Panc1 (cell line): ENCODE measurements around the gene IP6K1. TPM values are rescaled to one million over a fixed set of nuclear protein-coding genes. Genes with fewer than 3 reads are reported as not detected.
A peak's percentile ranks its signal among the peaks of the same experiment; 100 is the strongest.

Source experiments
- ATAC-seq: fragments of 200-7000 bp; cut with Tn5 transposase; 2 replicates; pipeline ENCODE4 v1.9.1; 2020; ENCODE audit warnings: mild to moderate bottlenecking, moderate library complexity
- BruUV-seq: library from RNA; stranded (reverse); fragments of 400-500 nt; replicated peaks from 2 replicates; lab custom pipeline; 2021; lab: Mats Ljungman, UMichigan
- CTCF ChIA-PET: fragments of 300-600 bp; sonication (Branson Sonifier 250); formaldehyde crosslinking; loops from one replicate; lab custom pipeline; 2022; ENCODE audit warnings: antibody characterized with exemption; lab: Charles Lee
- POLR2A ChIA-PET: fragments of 300-600 bp; sonication (Branson Sonifier 250); formaldehyde crosslinking; loops from one replicate; lab custom pipeline; 2022; ENCODE audit warnings: antibody characterized with exemption; lab: Charles Lee
- DNase-seq: peaks from one replicate; pipeline ENCODE4 v3.0.0-alpha.2; 2010; ENCODE audit warnings: low read depth, low spot score
- H3K27ac ChIP-seq: 2 replicates; pipeline ENCODE4 v1.5.1; 2011; ENCODE audit warnings: mild to moderate bottlenecking, low read length, inconsistent platforms
- H3K27me3 ChIP-seq: fragments of 200-500 bp; sonication (Bioruptor generic); 2 replicates; pipeline ENCODE4 v1.6.0; 2014; ENCODE audit warnings: low read length, inconsistent platforms; ENCODE audit not compliant: control insufficient read depth, insufficient read depth
- H3K36me3 ChIP-seq: fragments of 200-500 bp; sonication (Bioruptor generic); 2 replicates; pipeline ENCODE4 v1.5.1; 2014; ENCODE audit warnings: inconsistent platforms, mild to moderate bottlenecking, low read length, moderate library complexity; ENCODE audit not compliant: control insufficient read depth, insufficient read depth
- H3K4me1 ChIP-seq: 2 replicates; pipeline ENCODE4 v1.5.1; 2011; ENCODE audit warnings: inconsistent platforms, mild to moderate bottlenecking, low read length, moderate library complexity; ENCODE audit not compliant: control insufficient read depth, insufficient read depth
- H3K4me3 ChIP-seq, 2 experiments: 2 replicates each; pipeline ENCODE4 v1.5.1; 2011 to 2012; ENCODE audit warnings: low read depth in 2 of 2, low read length in 2 of 2, mild to moderate bottlenecking in 2 of 2, inconsistent platforms in 1 of 2, moderate library complexity in 1 of 2
- H3K9me3 ChIP-seq: fragments of 200-500 bp; sonication (Bioruptor generic); 2 replicates; pipeline ENCODE4 v1.5.1; 2014; ENCODE audit warnings: low read depth, mild to moderate bottlenecking, inconsistent platforms, low read length, moderate library complexity; ENCODE audit not compliant: control insufficient read depth, insufficient read depth
- CTCF ChIP-seq: fragments of 450-650 bp; IDR thresholded peaks from 2 replicates; pipeline ENCODE4 v1.5.1; 2017; ENCODE audit warnings: mild to moderate bottlenecking
- POLR2AphosphoS5 ChIP-seq: IDR thresholded peaks from 2 replicates; pipeline ENCODE4 v1.6.1; 2012; ENCODE audit warnings: mild to moderate bottlenecking, low read depth, low read length, moderate library complexity
- REST ChIP-seq, 2 experiments: IDR thresholded peaks; 2 replicates each; pipeline ENCODE4 v1.6.1; 2011 to 2012; ENCODE audit warnings: low read depth in 2 of 2, control low read depth in 1 of 2, low read length in 1 of 2, mild to moderate bottlenecking in 1 of 2, moderate library complexity in 1 of 2; ENCODE audit not compliant: insufficient read depth in 1 of 2
- SIN3A ChIP-seq: IDR thresholded peaks from 2 replicates; pipeline ENCODE4 v1.6.1; 2012; ENCODE audit warnings: low read depth, mild to moderate bottlenecking, low read length, moderate library complexity, borderline replicate concordance; ENCODE audit not compliant: insufficient read depth
- TCF7L2 ChIP-seq: IDR thresholded peaks from 2 replicates; pipeline ENCODE4 v1.6.1; 2011; ENCODE audit warnings: mild to moderate bottlenecking, low read depth, low read length, inconsistent platforms
- in situ Hi-C: cut with HindIII; loops from 2 replicates; pipeline ENCODE4 v1.10.0; 2016; ENCODE audit warnings: low sequenced_read_pairs, low pct_unique_long_range_greater_than_20kb
- intact Hi-C: fragments of 100-400 bp; cut with micrococcal nuclease; formaldehyde crosslinking; loops from one replicate; pipeline ENCODE4 v1.10.0; 2022; ENCODE audit not compliant: unreplicated experiment
- total RNA-seq: library from RNA; stranded (reverse); gene quantifications from one replicate; pipeline ENCODE4 v1.2.1, GENCODE V29; 2021; ENCODE audit not compliant: unreplicated experiment

Gene IP6K1
- total RNA-seq, 1 experiment from 2014 or later, result 39.8 TPM

- in situ Hi-C loops, result no loop called here
- no peaks in the 10 kb centered on the region for H3K36me3 ChIP-seq
- POLR2A ChIA-PET, result no interaction called here
- H3K27ac ChIP-seq, result no peak overlapping the region
- no peak for ATAC-seq
- DNase-seq, result no peak
- no peaks in the 10 kb centered on the region for H3K4me1 ChIP-seq
- no TSS peak for BruUV-seq
- TF ChIP-seq TCF7L2 (no peak), REST (IDR thresholded peaks at IDR 0.05; ENCODE audit: insufficient read depth in 1 of 2, low read depth in 2 of 2, low read length in 1 of 2) (no peak), CTCF (no peak), SIN3A (no peak), POLR2AphosphoS5 (no peak)
- H3K27me3 ChIP-seq, result no peaks in the 10 kb centered on the region
- CTCF ChIA-PET, result no interaction called here
- H3K9me3 ChIP-seq, result no peaks in the 10 kb centered on the region
- intact Hi-C loops, result no loop called here
- no peak overlapping the region for H3K4me3 ChIP-seq
Observed at GRCh38 chr3:49761661-49762060, 24.7 kb downstream of the IP6K1 start.

DNA sequence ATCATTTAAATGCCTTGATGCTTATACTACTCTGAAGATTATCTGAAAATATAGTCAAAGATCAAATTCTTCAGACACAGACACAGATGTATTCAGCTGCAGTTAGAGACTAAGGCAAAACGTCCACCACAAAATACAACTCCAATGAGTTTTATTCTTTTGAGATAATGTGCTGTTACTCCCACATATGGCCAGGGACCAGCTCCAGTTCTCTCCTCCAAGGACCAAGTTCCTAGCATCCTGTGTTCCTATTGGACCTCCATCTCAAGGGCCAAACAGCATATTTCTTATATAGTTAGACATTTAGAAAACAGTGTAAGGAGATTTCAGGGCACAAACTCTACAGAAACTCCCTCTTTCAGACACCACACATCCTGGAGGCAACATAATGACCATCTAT, 27.1 kb downstream of the IP6K1 start:
- DNase-seq (no peak), ATAC-seq (no peak)
- in situ Hi-C loops (no loop called here), intact Hi-C loops (no loop called here)
- no peaks in the 10 kb centered on the region for H3K9me3 ChIP-seq
- no peak overlapping the region for H3K4me3 ChIP-seq
- TF ChIP-seq REST (IDR thresholded peaks at IDR 0.05; ENCODE audit: insufficient read depth in 1 of 2, low read depth in 2 of 2, low read length in 1 of 2) (no peak), CTCF (no peak), TCF7L2 (no peak), SIN3A (no peak), POLR2AphosphoS5 (no peak)
- no peak overlapping the region for H3K27ac ChIP-seq
- no peaks in the 10 kb centered on the region for H3K4me1 ChIP-seq
- H3K36me3 ChIP-seq, result no peaks in the 10 kb centered on the region
- CTCF ChIA-PET, result no interaction called here
- no peaks in the 10 kb centered on the region for H3K27me3 ChIP-seq
- BruUV-seq, result TSS peak; percentile 53
- POLR2A ChIA-PET, result no interaction called here
